ENCODE measurements around the gene EFL1.

DNA sequence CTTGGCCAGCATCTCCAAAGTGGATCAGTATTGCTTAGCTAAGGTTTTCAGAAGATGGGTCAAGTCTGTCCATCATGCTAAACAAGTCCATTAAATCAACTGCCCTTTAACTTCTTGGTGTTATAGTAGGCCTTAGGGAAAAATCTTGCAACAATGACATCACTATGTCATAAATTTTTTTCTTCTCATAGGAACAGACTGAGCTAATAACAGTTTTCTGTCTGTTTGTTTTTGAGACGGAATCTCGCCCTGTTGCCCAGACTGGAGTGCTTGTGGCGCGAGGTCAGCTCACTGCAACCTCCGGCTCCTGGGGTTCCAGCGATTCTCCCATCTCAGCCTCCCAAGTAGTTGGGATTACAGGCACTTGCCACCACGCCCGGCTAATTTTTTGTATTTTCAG lies 94.2 kb downstream of the EFL1 start:
- TF ChIP-seq POLR2A (IDR thresholded peaks at IDR 0.05), result no peak
- TF ChIP-seq, protein P1, sequence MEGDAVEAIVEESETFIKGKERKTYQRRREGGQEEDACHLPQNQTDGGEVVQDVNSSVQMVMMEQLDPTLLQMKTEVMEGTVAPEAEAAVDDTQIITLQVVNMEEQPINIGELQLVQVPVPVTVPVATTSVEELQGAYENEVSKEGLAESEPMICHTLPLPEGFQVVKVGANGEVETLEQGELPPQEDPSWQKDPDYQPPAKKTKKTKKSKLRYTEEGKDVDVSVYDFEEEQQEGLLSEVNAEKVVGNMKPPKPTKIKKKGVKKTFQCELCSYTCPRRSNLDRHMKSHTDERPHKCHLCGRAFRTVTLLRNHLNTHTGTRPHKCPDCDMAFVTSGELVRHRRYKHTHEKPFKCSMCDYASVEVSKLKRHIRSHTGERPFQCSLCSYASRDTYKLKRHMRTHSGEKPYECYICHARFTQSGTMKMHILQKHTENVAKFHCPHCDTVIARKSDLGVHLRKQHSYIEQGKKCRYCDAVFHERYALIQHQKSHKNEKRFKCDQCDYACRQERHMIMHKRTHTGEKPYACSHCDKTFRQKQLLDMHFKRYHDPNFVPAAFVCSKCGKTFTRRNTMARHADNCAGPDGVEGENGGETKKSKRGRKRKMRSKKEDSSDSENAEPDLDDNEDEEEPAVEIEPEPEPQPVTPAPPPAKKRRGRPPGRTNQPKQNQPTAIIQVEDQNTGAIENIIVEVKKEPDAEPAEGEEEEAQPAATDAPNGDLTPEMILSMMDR (IDR thresholded peaks at IDR 0.05 in 4 of 5, conservative IDR thresholded peaks at IDR 0.05 in 1 of 5), result no peak

All from gastrocnemius medialis (tissue), 4 donors.